Heart left ventricle (tissue), 16 donors: Measurements from ENCODE around the gene NECAB2. TPM values are rescaled to one million over a fixed set of nuclear protein-coding genes. Genes with fewer than 3 reads are reported as not detected.
A peak's percentile ranks its signal among the peaks of the same experiment; 100 is the strongest.

ENCODE experiments used
- ATAC-seq, 4 donors: fragments of 200-7000 bp; cut with Tn5 transposase; one replicate each; pipeline ENCODE4 v1.9.1; 2020 to 2022; ENCODE audit warnings: moderate library complexity in 4 of 4, mild to moderate bottlenecking in 3 of 4, moderate number of reproducible peaks in 1 of 4
- DNase-seq, 5 donors: peaks; one replicate each; pipeline ENCODE4 v3.0.0-alpha.2; 2020
- H3K27ac ChIP-seq, 12 donors: fragments of 200-600 bp; sonication (generic) in 4 of 12; one replicate each; pipeline versions ENCODE4 v1.5.0 to v1.8.0; 2016 to 2022; ENCODE audit warnings: mild to moderate bottlenecking in 2 of 12
- H3K27me3 ChIP-seq, 9 donors: fragments of 200-600 bp; sonication (generic) in 2 of 9; one replicate each; pipeline versions ENCODE4 v1.5.1 to v1.8.0; 2016 to 2022; ENCODE audit warnings: mild to moderate bottlenecking in 3 of 9
- H3K36me3 ChIP-seq, 9 donors: fragments of 200-600 bp; sonication (generic) in 2 of 9; one replicate each; pipeline versions ENCODE4 v1.5.0 to v1.8.0; 2018 to 2022; ENCODE audit warnings: mild to moderate bottlenecking in 2 of 9
- H3K4me1 ChIP-seq, 12 donors: fragments of 200-600 bp; sonication (generic) in 4 of 12; one replicate each; pipeline versions ENCODE4 v1.5.0 to v1.8.0; 2016 to 2022; ENCODE audit warnings: mild to moderate bottlenecking in 3 of 12
- H3K4me3 ChIP-seq, 12 donors: fragments of 200-600 bp; sonication (generic) in 4 of 12; one replicate each; pipeline versions ENCODE4 v1.5.0 to v1.8.0; 2017 to 2022; ENCODE audit warnings: mild to moderate bottlenecking in 9 of 12, moderate library complexity in 4 of 12
- H3K9me3 ChIP-seq, 12 donors: fragments of 200-600 bp; sonication (generic) in 4 of 12; one replicate each; pipeline versions ENCODE4 v1.5.0 to v1.8.0; 2016 to 2022; ENCODE audit warnings: mild to moderate bottlenecking in 1 of 12
- CTCF ChIP-seq, 12 donors: fragments of 200-600 bp; sonication (generic) in 4 of 12; IDR thresholded peaks; one replicate each; pipeline versions ENCODE4 v1.5.0 to v1.8.0; 2018 to 2022; ENCODE audit warnings: antibody characterized with exemption in 12 of 12, mild to moderate bottlenecking in 5 of 12
- POLR2A ChIP-seq, 2 donors: fragments of 450-650 bp; IDR thresholded peaks; one replicate each; pipeline ENCODE4 v1.6.1; 2017; ENCODE audit warnings: antibody characterized with exemption in 2 of 2, mild to moderate bottlenecking in 2 of 2, moderate library complexity in 2 of 2
- WGBS, 4 donors: extraction: QIAGEN DNeasy Blood & Tissue Kit in 2 of 4; methylation state at CpG; one replicate each; pipeline versions ENCODE4 v1.1.5 to v1.1.7; 2013 to 2018; 5-methylcytosine and 5-hydroxymethylcytosine counted together
- intact Hi-C, 10 donors: fragments of 100-400 bp; cut with DNase I; formaldehyde crosslinking; loops; one replicate each; pipeline versions ENCODE4 v1.11.1 to v1.14.2; 2022
- polyA plus RNA-seq, 2 donors: library from polyadenylated mRNA; stranded (reverse); fragments of 200-250 nt; gene quantifications; one replicate each; pipeline ENCODE4 v1.2.3, GENCODE V29; 2013
- total RNA-seq, 9 donors: library from RNA; depleted of rRNA in 2 of 9; stranded (reverse); fragments of >200 nt in 2 of 9; fragmentation: NEBNext Ultra II Directional in 3 of 9; extraction: Animal tissue kit (Norgen Biotek cat#: 25700) in 3 of 9; gene quantifications; one replicate each; pipeline versions ENCODE4 v1.1.0 to v1.2.4, GENCODE V29; 2016 to 2023
- donor health status: ischemic (EF 13 %, LVEDD 7.1; RV severe dilation, severe dysfunction).
- donor health status: healthy with polysubstance abuse.
- donor health status: DM: no; HTN: yes; CAD: no.
- donor health status: DM: no; HTN: no; CAD: no.
- donor health status: ischemic (EF 25% LVEDD 6.9; RV normal size, moderate dysfunction).
- donor health status: ischemic (EF 25% LVEDD 5.7; RV mildly dilated, moderate dysfunction).
- donor health status: healthy.
- donor health status: DM: yes; HTN: yes; CAD: no.
- donor health status: ischemic (EF 35%, LVEDD 5.7; RV mildly dilated, moderate dysfunction).
- donor health status: nonischemic (EF 11% LVEDD 7.7; RV severe dilation, severe dysfunction).
- donor health status: DM: yes; HTN: yes; CAD: no.
- donor health status: PGD.
- donor health status: ischemic (EF 29% LVEDD 5.4; RV normal size, mild dysfunction).
- donor health status: nonischemic (EF 23%, LVEDD 6.1; RV moderate dilation, normal function).

NECAB2 gene
- total and polyA plus RNA-seq, 11 donors = 0.24 to 2.1 (median 0.88) TPM; not detected in 2

- TF ChIP-seq POLR2A (IDR thresholded peaks at IDR 0.05) (no peak), CTCF (IDR thresholded peaks at IDR 0.05) (no peak)
- H3K27ac ChIP-seq = no peak overlapping the region
- peaks cover 0 to 9% (median 0%) of the 10 kb centered on the region in 12 donors for H3K4me1 ChIP-seq
- peaks cover 0 to under 1% (median 0%) of the 10 kb centered on the region in 9 donors for H3K36me3 ChIP-seq
- no peak for ATAC-seq
- H3K27me3 ChIP-seq = peaks cover 0 to 10% (median 0%) of the 10 kb centered on the region in 9 donors
- peak in 2 of 5 donors; percentile 24 to 54 for DNase-seq
- H3K4me3 ChIP-seq = no peak overlapping the region
- 67 to 79% (median 73%) methylated on average over 22 to 27 of the region's 27 CpGs for WGBS, 4 donors
- no peaks in the 10 kb centered on the region for H3K9me3 ChIP-seq
- intact Hi-C loops = loop anchor here in 4 of 10 donors (5.0 to 10.0 kb wide), 4 partner anchors 91 to 343 kb away; no protein-coding TSS in a partner anchor
These were observed 3.4 kb downstream of the NECAB2 start for GRCh38 chr16:83971165-83972130.

- DNase-seq = peak in 2 of 5 donors; percentile 7 to 16
- intact Hi-C loops = loop anchor here in 4 of 10 donors (5.0 to 10.0 kb wide), 4 partner anchors 90 to 342 kb away; no protein-coding TSS in a partner anchor
- H3K27ac ChIP-seq = no peak overlapping the region
- H3K36me3 ChIP-seq = no peaks in the 10 kb centered on the region
- no peak overlapping the region for H3K4me3 ChIP-seq
- peaks cover 0 to 9% (median 0%) of the 10 kb centered on the region in 12 donors for H3K4me1 ChIP-seq
- no peaks in the 10 kb centered on the region for H3K9me3 ChIP-seq
- no peak for TF ChIP-seq POLR2A (IDR thresholded peaks at IDR 0.05)
- no peak for TF ChIP-seq CTCF (IDR thresholded peaks at IDR 0.05)
- H3K27me3 ChIP-seq = peaks cover 0 to 10% (median 0%) of the 10 kb centered on the region in 9 donors
- 83 to 88% (median 84%) methylated on average over 18 to 19 of the region's 19 CpGs for WGBS, 4 donors
- ATAC-seq = no peak
These were observed 4.4 kb downstream of the NECAB2 start for GRCh38 chr16:83972256-83973008.

- TF ChIP-seq CTCF (IDR thresholded peaks at IDR 0.05) (no peak), POLR2A (IDR thresholded peaks at IDR 0.05) (no peak)
- peaks cover 0 to 10% (median 0%) of the 10 kb centered on the region in 9 donors for H3K27me3 ChIP-seq
- H3K4me3 ChIP-seq = no peak overlapping the region
- peaks cover 0 to 3% (median 0%) of the 10 kb centered on the region in 12 donors for H3K9me3 ChIP-seq
- ATAC-seq = no peak
- peaks cover 0 to 7% (median 0%) of the 10 kb centered on the region in 12 donors for H3K4me1 ChIP-seq
- intact Hi-C loops = loop anchor here in 4 of 10 donors (5.0 to 10.0 kb wide), 4 partner anchors 89 to 342 kb away; no protein-coding TSS in a partner anchor
- H3K36me3 ChIP-seq = no peaks in the 10 kb centered on the region
- H3K27ac ChIP-seq = no peak overlapping the region
- WGBS, 4 donors = 72 to 85% (median 83%) methylated on average over 10 of the region's 10 CpGs
- peak in 1 of 5 donors; percentile 44 for DNase-seq
These were observed 5.0 kb downstream of the NECAB2 start for GRCh38 chr16:83973077-83973476.
